ENCODE measurements around the gene PSEN1. TPM values are rescaled to one million over a fixed set of nuclear protein-coding genes. Genes with fewer than 3 reads are reported as not detected.

PSEN1 gene
- total and polyA plus RNA-seq, 2 of the 8 experiments (the other 6 are each of a cell fraction or from before 2014, with no cell fraction given): 10.1 to 38.7 TPM

- no peak overlapping the region for H4K8ac ChIP-seq (ENCODE audit: extremely low read depth, insufficient read depth, low read length)
- H3K56ac ChIP-seq (replicated peaks; ENCODE audit: insufficient read length, low read depth, low read length): no peak overlapping the region
- TF ChIP-seq RXRA (IDR thresholded peaks at IDR 0.05; ENCODE audit: insufficient read depth, low read depth, low read length): no peak
- TF ChIP-seq BACH1 (IDR thresholded peaks at IDR 0.05; ENCODE audit: low read length): no peak
- no peak for TF ChIP-seq NANOG (IDR thresholded peaks at IDR 0.05; ENCODE audit: insufficient read depth, low read depth, low read length, poor library complexity, severe bottlenecking)
- TF ChIP-seq, protein P1, sequence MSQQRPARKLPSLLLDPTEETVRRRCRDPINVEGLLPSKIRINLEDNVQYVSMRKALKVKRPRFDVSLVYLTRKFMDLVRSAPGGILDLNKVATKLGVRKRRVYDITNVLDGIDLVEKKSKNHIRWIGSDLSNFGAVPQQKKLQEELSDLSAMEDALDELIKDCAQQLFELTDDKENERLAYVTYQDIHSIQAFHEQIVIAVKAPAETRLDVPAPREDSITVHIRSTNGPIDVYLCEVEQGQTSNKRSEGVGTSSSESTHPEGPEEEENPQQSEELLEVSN (IDR thresholded peaks at IDR 0.05): no peak
- TF ChIP-seq, protein P2, sequence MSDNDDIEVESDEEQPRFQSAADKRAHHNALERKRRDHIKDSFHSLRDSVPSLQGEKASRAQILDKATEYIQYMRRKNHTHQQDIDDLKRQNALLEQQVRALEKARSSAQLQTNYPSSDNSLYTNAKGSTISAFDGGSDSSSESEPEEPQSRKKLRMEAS (IDR thresholded peaks at IDR 0.05): no peak
- no peak for TF ChIP-seq FOSL1 (IDR thresholded peaks at IDR 0.05; ENCODE audit: insufficient read depth, low read depth, low read length)
- no peaks in the 10 kb centered on the region for H3K27me3 ChIP-seq (replicated peaks in 1 of 4; ENCODE audit: control insufficient read depth in 3 of 4, extremely low read depth in 1 of 4, insufficient read depth in 3 of 4, low read length in 3 of 4)
- no peak overlapping the region for H3K27ac ChIP-seq (ENCODE audit: low read depth, low read length)
- no peak overlapping the region for H2AFZ ChIP-seq (ENCODE audit: low read length)
- H4K91ac ChIP-seq (replicated peaks; ENCODE audit: insufficient read length, low read length): no peak overlapping the region
- WGBS, 2 experiments (ENCODE audit: extremely low coverage in 1 of 2, insufficient coverage in 1 of 2, insufficient read length in 1 of 2, insufficient replicate concordance in 2 of 2, low coverage in 1 of 2, low lambda C conversion rate in 2 of 2, missing lambda C conversion rate in 1 of 2): 90% methylated on average over 2 of the region's 2 CpGs; no CpG with 5 or more reads in 1 of the 2 experiments
- no peak overlapping the region for H3K4me3 ChIP-seq (ENCODE audit: extremely low read depth in 1 of 4, insufficient read depth in 2 of 4, low read depth in 3 of 4, low read length in 4 of 4)
- H3K9ac ChIP-seq (replicated peaks in 1 of 4; ENCODE audit: extremely low read depth in 1 of 4, low read depth in 3 of 4, low read length in 3 of 4): no peak overlapping the region
- H2BK20ac ChIP-seq (ENCODE audit: low read length): no peak overlapping the region
- no peak overlapping the region for H4K5ac ChIP-seq (ENCODE audit: insufficient read length, low read depth, low read length)
- H3K9me3 ChIP-seq (ENCODE audit: insufficient read depth in 2 of 2, low read depth in 1 of 2, low read length in 1 of 2): no peaks in the 10 kb centered on the region; a peak in 1 of 4 replicates
- H3K4me1 ChIP-seq (replicated peaks in 1 of 4; ENCODE audit: control insufficient read depth in 3 of 4, insufficient read depth in 4 of 4, low read length in 3 of 4): peaks cover 1 to 6% (median 4%) of the 10 kb centered on the region in 4 experiments; a peak in 5 of 7 replicates
- no peak overlapping the region for H2AK5ac ChIP-seq (ENCODE audit: low read depth, low read length)
- no peak overlapping the region for H3K14ac ChIP-seq (ENCODE audit: insufficient read length)
- peaks cover 5 to 37% (median 12%) of the 10 kb centered on the region in 4 experiments; a peak in 6 of 8 replicates for H3K36me3 ChIP-seq (ENCODE audit: control insufficient read depth in 2 of 4, insufficient read depth in 4 of 4, low read length in 3 of 4)
- no peak overlapping the region for H2BK120ac ChIP-seq (replicated peaks; ENCODE audit: low read depth, low read length)
- H4K20me1 ChIP-seq (replicated peaks in 1 of 2; ENCODE audit: control insufficient read depth in 1 of 2, insufficient read depth in 2 of 2, low read length in 2 of 2): no peaks in the 10 kb centered on the region
- no peaks in the 10 kb centered on the region for H3K79me2 ChIP-seq (ENCODE audit: control insufficient read depth in 1 of 2, insufficient read depth in 2 of 2, low read length in 2 of 2)
- H3K18ac ChIP-seq (ENCODE audit: extremely low read depth, low read length): no peak overlapping the region
- H3K23me2 ChIP-seq (ENCODE audit: low read depth, low read length): 0 out of 2 replicates have a peak, but pooled peaks cover 2% of the 10 kb centered on the region
- DNase-seq (ENCODE audit: low read depth in 1 of 2, low spot score in 2 of 2) (no peak), FAIRE-seq (no peak)
- H3K23ac ChIP-seq (ENCODE audit: insufficient read length): no peak overlapping the region
- no peak overlapping the region for H3K4me2 ChIP-seq (ENCODE audit: insufficient read depth in 1 of 2, low read depth in 2 of 2, low read length in 2 of 2)
- H3K4ac ChIP-seq (replicated peaks; ENCODE audit: insufficient read length, low read depth, low read length): no peak overlapping the region
- POLR2A ChIA-PET (ENCODE audit: partially characterized antibody): interaction anchor here (1.2 kb wide), 1 partner anchor 13 kb away, joined by 4 read pairs; no protein-coding TSS in a partner anchor
- no peak overlapping the region for H2BK15ac ChIP-seq (ENCODE audit: low read length)
- CTCF ChIA-PET (ENCODE audit: partially characterized antibody): no interaction called here
- no peak overlapping the region for H2BK12ac ChIP-seq (ENCODE audit: low read depth, low read length)
- H3K79me1 ChIP-seq (ENCODE audit: low read depth, low read length): no peaks in the 10 kb centered on the region
- H2BK5ac ChIP-seq (ENCODE audit: low read depth, low read length): no peak overlapping the region
Measured at GRCh38 chr14:73203527-73203926, 67.2 kb downstream of the PSEN1 start.

Measured in H1 (cell line).